Dermis microvascular lymphatic vessel endothelial cell (primary cell): ENCODE measurements around the gene KCTD17. TPM values are rescaled to one million over a fixed set of nuclear protein-coding genes. Genes with fewer than 3 reads are reported as not detected.

Experiments
- DNase-seq, 2 donors: peaks; one replicate each; pipeline versions ENCODE4 v3.0.0 to v3.0.0-alpha.2; 2010; ENCODE audit warnings: low read depth in 2 of 2
- total RNA-seq: library from RNA; depleted of rRNA; stranded (reverse); fragments of >200 nt; gene quantifications from 2 replicates; pipeline ENCODE4 v1.2.1, GENCODE V29; 2014

KCTD17 gene
- total RNA-seq, 1 donor from 2014 or later: 50.6 TPM

GRCh38 chr22:37079158-37079557, 27.6 kb downstream of the KCTD17 start:
- DNase-seq: no peak

GRCh38 chr22:37079668-37080171, 28.2 kb downstream of the KCTD17 start:
- peak in 1 of 2 donors; percentile 51 for DNase-seq

- no peak for DNase-seq
These were observed 28.9 kb downstream of the KCTD17 start for GRCh38 chr22:37080438-37080837.

GRCh38 chr22:37080838-37081237, 29.3 kb downstream of the KCTD17 start:
- DNase-seq: no peak

GRCh38 chr22:37082251-37082873, 30.8 kb downstream of the KCTD17 start:
- no peak for DNase-seq

GRCh38 chr22:37083914-37084313, 32.4 kb downstream of the KCTD17 start:
- no peak for DNase-seq

- no peak for DNase-seq
These were observed 32.8 kb downstream of the KCTD17 start for GRCh38 chr22:37084385-37084784.

- no peak for DNase-seq
These were observed 34.6 kb downstream of the KCTD17 start for GRCh38 chr22:37086184-37086583.

GRCh38 chr22:37088108-37088605, 36.6 kb downstream of the KCTD17 start:
- DNase-seq: no peak

- no peak for DNase-seq
These were observed 37.3 kb downstream of the KCTD17 start for GRCh38 chr22:37088750-37089408.

- DNase-seq: no peak
These were observed 37.9 kb downstream of the KCTD17 start for GRCh38 chr22:37089434-37089833.

- DNase-seq: no peak
These were observed 39.6 kb downstream of the KCTD17 start for GRCh38 chr22:37090920-37091695.

- no peak for DNase-seq
These were observed 40.5 kb downstream of the KCTD17 start for GRCh38 chr22:37091994-37092393.

GRCh38 chr22:37092997-37093396, 41.5 kb downstream of the KCTD17 start:
- no peak for DNase-seq

GRCh38 chr22:37094239-37094638, 42.7 kb downstream of the KCTD17 start:
- no peak for DNase-seq

GRCh38 chr22:37095113-37095512, 43.6 kb downstream of the KCTD17 start:
- DNase-seq: no peak

- no peak for DNase-seq
These were observed 45.8 kb downstream of the KCTD17 start for GRCh38 chr22:37097346-37097745.

- no peak for DNase-seq
These were observed 47.5 kb downstream of the KCTD17 start for GRCh38 chr22:37098976-37099591.

- DNase-seq: no peak
These were observed 49.1 kb downstream of the KCTD17 start for GRCh38 chr22:37100589-37101127.

GRCh38 chr22:37101311-37102066, 49.9 kb downstream of the KCTD17 start:
- no peak for DNase-seq

- no peak for DNase-seq
These were observed 51.6 kb downstream of the KCTD17 start for GRCh38 chr22:37103151-37103550.
